ENCODE data around the gene SPPL3. TPM values are rescaled to one million over a fixed set of nuclear protein-coding genes. Genes with fewer than 3 reads are reported as not detected.

Gene SPPL3
- total RNA-seq, 4 donors from 2014 or later, result 30.3 to 47.1 (median 34.2) TPM

GRCh38 chr12:120713861-120714482, 190.2 kb downstream of the SPPL3 start:
- intact Hi-C loops (cut with DNase I), result loop anchor here (5.0 kb wide), 1 partner anchor 67 kb away; no protein-coding TSS in a partner anchor
- peaks cover 14 to 36% (median 18%) of the 10 kb centered on the region in 3 donors for H3K4me1 ChIP-seq
- no peak for DNase-seq
- no peaks in the 10 kb centered on the region for H3K27me3 ChIP-seq
- H3K27ac ChIP-seq, result no peak overlapping the region
- peaks cover 5 to 54% (median 31%) of the 10 kb centered on the region in 3 donors for H3K36me3 ChIP-seq
- 21% methylated on average over 4 of the region's 4 CpGs for WGBS, 2 donors
- TF ChIP-seq POLR2A (IDR thresholded peaks at IDR 0.05), result no peak
- peak; percentile 59 to 87 (median 82) for TF ChIP-seq CTCF (IDR thresholded peaks at IDR 0.05)
- no peaks in the 10 kb centered on the region for H3K9me3 ChIP-seq
- H3K4me3 ChIP-seq, result no peak overlapping the region

- H3K4me1 ChIP-seq, result peaks cover 14 to 36% (median 18%) of the 10 kb centered on the region in 3 donors
- intact Hi-C loops (cut with DNase I), result loop anchor here (5.0 kb wide), 1 partner anchor 65 kb away; no protein-coding TSS in a partner anchor
- no peaks in the 10 kb centered on the region for H3K27me3 ChIP-seq
- no peak for TF ChIP-seq POLR2A (IDR thresholded peaks at IDR 0.05)
- TF ChIP-seq CTCF (IDR thresholded peaks at IDR 0.05), result no peak
- peaks cover 4 to 40% (median 18%) of the 10 kb centered on the region in 3 donors for H3K36me3 ChIP-seq
- DNase-seq, result no peak
- 66 to 71% methylated on average over 6 of the region's 6 CpGs for WGBS, 2 donors
- no peaks in the 10 kb centered on the region for H3K9me3 ChIP-seq
- H3K4me3 ChIP-seq, result no peak overlapping the region
- H3K27ac ChIP-seq, result no peak overlapping the region
Measured at GRCh38 chr12:120712610-120713009, 191.5 kb downstream of the SPPL3 start.

Other genes starting within 250 kb of the SPPL3 start
- 10 to 100 TPM; 20.7 to 48.9 (median 34.3) TPM for gene MLEC, start 217.2 kb downstream of the SPPL3 start, total RNA-seq
- gene UNC119B, start 193.9 kb downstream of the SPPL3 start, total RNA-seq, result 10 to 100 TPM in 3 of 4 donors, 1 to 10 TPM in 1; 6.4 to 23.3 (median 12.4) TPM
- 10 to 100 TPM; 11.3 to 30.9 (median 19.6) TPM for gene ACADS, start 178.5 kb downstream of the SPPL3 start, total RNA-seq
- not detected for gene HNF1A, start 74.2 kb upstream of the SPPL3 start, total RNA-seq
- gene C12orf43, start 112.1 kb upstream of the SPPL3 start, total RNA-seq, result 10 to 100 TPM in 1 of 4 donors, 1 to 10 TPM in 3; 7.8 to 15.6 (median 8.6) TPM
- gene OASL, start 134.9 kb upstream of the SPPL3 start, total RNA-seq, result 1 to 10 TPM; 2.4 to 9.7 (median 6.6) TPM
- 1 to 10 TPM; 1.6 to 2.7 (median 2.2) TPM for gene P2RX7, start 228.5 kb upstream of the SPPL3 start, total RNA-seq

Measured in esophagus squamous epithelium (tissue), 5 donors.